Activated CD4-positive, alpha-beta T cell treated with anti-CD3 and anti-CD28 coated beads, Interleukin-2, Interleukin-4, amounts not matched to agents 100 ng/mL and 50 ng/mL, durations not matched to agents 16 hours and 8 hours (primary cell): ENCODE measurements around the gene NHERF1.

Experiments
- DNase-seq: peaks from one replicate; pipeline ENCODE4 v3.0.0-alpha.2; 2020; ENCODE audit warnings: low spot score

The NHERF1 gene

GRCh38 chr17:74748529-74749278 lies at the start of gene NHERF1:
NHERF1 (plus strand) TSS chr17:74748628; CDS start chr17:74748847, 219 bp downstream.
- peak; percentile 95 for DNase-seq

DNA sequence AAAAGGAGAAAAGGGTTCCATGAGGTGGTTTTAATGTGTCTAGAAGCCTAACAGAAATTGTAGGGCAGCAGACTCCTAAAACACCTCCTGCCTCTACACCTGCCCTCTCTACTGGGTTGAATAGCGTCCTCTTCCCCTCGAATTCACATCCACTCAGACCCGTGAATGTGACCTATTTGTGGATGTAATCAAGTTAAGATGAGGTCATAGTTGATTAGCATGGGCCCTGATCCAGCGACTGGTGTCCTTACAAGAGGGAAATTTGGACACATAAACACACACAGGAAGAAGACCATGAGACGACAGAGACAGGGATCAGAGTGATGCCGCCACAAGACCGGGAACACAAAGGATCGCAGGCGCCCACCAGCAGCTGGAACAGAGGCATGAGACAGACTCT lies 49.2 kb upstream of the NHERF1 start:
- DNase-seq: no peak

- no peak for DNase-seq
These were observed 46.1 kb upstream of the NHERF1 start for GRCh38 chr17:74702116-74702871.

DNA sequence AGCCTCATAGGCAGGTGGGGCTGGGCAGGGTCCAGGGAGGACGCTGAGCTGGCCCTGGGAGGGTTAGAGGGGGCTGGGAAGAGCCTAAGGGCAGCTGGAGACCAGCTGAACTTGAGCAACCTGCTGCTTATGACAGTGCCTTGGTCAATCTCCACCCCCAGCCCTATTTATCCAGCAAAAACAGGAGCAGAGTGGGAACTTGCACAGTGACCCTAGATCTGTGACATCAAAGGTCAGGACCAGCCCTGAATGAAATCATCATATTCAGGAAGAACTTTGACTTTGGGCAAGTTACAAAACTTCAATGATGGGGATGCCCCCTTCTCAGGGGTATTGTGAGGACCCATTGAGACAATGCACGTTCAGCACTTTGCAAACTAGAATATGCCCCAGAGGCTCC lies 45.1 kb upstream of the NHERF1 start:
- DNase-seq: no peak

DNA sequence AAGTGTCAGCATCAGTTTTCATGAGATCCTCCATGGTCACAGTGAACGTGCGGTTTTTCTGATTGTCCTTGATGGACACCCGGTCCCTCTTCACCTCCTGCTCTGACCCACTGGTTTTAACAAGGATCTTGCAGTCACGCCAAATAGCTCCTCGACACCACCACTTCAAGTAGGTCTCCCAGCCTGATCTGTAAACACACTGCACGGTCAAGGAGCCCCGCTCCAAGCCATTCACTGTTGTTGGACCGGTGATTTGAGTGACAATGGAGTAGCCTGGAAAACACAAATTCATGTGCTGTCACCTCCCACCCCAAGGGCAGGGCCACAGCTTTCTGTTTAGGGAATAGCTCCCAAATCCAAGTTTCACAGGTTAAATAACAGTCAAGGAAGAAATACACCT lies 43.9 kb upstream of the NHERF1 start:
- DNase-seq: no peak

- DNase-seq: no peak
These were observed 37.2 kb upstream of the NHERF1 start for GRCh38 chr17:74711058-74711824.

- DNase-seq: no peak
These were observed 36.1 kb upstream of the NHERF1 start for GRCh38 chr17:74712301-74712700.

- no peak for DNase-seq
These were observed 35.7 kb upstream of the NHERF1 start, which contains the start of gene CD300LF for GRCh38 chr17:74712756-74713155. CD300LF (minus strand) TSS chr17:74712923; CDS start chr17:74712866, 57 bp downstream.

DNA sequence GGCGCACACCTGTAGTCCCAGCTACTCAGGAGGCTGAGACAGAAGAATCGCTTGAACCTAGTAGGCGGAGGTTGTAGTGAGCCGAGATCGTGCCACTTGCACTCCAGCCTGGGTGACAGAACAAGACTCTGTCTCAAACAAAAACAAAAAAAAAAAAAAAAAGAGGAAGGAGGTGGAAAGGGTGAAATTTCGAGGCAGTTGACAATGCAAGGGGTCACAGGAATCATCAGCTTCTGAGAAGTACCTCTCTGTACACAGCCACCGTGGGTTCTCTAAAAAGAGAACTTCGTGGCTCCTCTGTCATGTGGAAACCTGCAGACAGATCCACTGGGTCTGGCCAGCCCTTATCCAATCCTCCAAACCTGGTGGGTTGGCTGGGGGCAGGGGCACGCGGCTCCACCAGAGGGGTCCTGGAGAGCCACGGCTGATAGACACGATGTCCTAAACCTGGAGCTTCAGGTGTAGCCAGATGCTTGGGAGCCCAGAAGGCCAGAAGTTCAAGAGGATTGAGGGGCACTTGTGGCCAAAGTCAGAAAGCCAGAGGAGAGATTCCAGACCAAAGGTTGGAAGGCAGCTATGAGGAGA lies 35.2 kb upstream of the NHERF1 start:
- no peak for DNase-seq

DNA sequence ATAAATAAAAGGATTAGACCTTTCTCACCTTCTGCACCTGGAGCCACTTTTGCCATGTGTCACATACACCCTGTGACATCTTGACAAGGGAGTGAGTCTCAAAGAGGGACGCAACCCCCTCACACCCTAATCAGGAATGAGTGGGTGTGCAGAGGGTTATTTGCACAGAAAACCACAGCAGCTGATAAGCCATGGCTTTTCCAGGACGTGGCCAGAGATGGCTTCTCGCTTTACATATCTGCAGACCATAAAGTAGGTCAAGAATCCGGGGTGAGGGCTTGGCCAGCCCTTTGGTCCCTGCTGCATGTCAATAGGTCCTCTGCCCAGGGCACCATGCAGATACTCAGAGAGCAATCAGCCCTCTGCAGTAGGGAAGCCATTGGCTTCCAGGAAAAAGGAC lies 33.3 kb upstream of the NHERF1 start:
- no peak for DNase-seq

- no peak for DNase-seq
These were observed 27.9 kb upstream of the NHERF1 start for GRCh38 chr17:74720506-74720905.

DNA sequence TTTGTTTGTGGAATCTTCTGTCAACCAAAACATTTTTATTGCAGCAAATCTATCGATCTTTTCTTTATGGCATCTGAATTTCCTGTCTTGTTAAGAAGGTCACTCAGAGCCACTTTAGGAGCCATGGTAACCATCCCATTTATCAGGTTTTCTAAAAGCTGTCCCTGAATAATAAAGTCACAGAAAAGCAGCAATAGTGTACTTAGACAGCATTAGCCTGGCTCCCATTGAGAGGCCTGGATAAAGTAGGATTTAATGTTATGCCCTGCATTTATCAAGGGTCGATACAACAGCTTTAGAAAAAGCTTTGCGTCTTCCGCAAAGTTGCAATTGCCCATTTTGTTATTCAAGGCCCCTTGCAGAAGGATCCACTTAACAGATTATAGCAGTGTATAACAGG lies 25.6 kb upstream of the NHERF1 start:
- DNase-seq: no peak

GRCh38 chr17:74723891-74724290 lies 24.5 kb upstream of the NHERF1 start:
- no peak for DNase-seq

DNA sequence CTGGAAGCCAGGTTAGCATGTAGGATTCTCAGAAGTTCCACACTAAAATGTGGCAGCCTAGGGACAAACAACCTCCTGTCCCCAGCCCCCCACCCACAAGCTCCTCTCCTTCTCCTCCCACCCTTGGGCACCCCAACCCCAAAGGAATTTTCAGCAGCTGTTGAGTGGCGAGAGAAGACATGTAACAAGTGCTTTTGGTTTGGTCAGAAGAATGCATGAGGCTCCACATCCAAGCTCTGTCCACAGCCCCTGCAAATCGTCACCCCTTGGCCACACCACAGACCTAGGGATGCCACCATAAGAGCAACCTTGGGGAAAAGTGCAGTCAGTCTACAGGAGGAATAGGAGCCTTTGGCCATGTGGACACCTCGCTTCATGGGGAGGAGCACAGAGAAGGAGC lies 23.3 kb upstream of the NHERF1 start:
- DNase-seq: no peak

GRCh38 chr17:74728033-74728701 lies 20.3 kb upstream of the NHERF1 start:
- DNase-seq: no peak

- no peak for DNase-seq
These were observed 19.7 kb upstream of the NHERF1 start for GRCh38 chr17:74728702-74729075.

DNA sequence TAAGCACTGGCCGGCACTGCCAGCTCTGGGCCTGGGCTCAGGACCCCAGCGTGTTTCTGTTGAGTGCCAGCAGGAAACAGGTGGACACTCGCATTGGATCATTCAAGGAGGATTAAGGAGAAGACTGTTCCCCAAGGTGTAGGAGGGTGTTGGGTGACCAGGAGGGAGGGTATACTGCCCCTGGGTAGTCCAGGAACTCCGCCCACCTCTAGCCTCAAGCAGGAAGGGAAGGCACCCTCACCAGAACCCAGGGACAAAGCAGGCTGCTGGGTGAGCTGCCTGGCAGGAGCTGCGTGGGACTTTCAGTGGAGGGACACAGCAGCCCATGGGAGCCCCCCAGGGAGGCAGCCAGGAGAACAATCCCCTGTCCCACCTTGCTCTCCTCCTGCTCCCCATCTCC lies 19.1 kb upstream of the NHERF1 start:
- DNase-seq: no peak

DNA sequence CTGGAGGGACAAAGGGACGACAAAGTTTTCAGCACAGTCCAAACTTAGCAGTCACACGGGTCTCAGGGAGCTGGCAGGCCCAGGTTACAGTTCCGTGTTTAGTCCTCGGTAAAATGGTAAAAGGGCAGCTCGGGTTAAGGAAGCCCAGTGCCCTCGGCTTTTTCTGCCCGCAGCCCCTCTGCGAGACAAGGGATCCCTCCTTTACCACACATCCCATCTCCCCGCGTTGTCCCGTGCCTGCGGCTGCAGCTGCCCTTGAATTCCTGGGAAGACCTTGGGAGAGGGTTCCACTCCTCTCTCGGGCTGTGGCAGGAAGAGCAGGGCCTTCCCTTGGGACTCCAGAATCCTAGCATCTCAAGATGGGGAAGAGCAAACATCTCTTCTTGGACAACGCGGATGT lies 18.6 kb upstream of the NHERF1 start:
- no peak for DNase-seq

DNA sequence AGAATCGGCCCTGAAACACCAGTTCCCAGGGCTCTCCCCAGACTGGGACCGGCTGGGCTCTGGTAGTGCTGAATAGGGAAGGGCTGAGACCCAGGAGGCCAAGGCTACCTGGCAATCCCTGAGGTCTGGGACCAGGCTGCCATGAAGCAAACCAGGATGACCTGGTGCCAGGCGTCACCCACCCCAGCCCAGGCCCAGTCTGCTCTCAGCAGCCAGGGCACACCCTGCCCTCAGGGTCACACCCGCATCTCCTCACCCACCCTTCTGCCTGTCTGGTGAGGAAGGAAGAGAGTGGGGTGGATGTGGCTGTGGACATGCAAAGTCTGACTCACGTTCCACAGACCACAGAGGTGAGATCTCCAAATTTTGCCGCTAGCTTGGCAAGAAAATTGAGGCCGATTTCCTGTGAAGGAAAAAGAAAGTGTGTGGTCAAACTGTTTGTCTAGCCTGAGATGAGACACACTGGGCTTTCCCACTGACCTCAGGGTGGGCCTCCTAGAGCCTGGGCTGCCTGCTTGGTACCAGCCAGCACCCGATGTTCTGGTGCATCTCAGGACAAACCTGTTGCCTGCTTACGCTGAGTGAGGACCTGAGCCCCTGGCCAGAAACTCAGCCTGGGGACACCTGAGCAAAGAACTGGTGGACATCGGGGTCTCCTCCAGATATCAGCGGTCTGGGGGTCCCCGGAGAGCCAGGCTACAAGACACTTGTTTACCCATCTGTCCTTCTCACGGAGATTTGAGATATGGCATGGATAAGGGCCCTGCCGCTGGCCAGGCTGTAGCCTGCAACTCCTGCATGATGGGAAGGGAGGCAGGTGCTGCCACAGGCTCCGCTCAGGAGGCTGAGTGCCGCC lies 17.7 kb upstream of the NHERF1 start:
- DNase-seq: peak; percentile 80

GRCh38 chr17:74731347-74731605 lies 17.2 kb upstream of the NHERF1 start:
- no peak for DNase-seq
